Ovary (tissue), 3 donors: ENCODE results near the gene TINAG.

Experiments
- CTCF ChIP-seq, 3 donors: fragments of 450-650 bp in 2 of 3; fragments of 200-600 bp in 1 of 3; IDR thresholded peaks; one replicate each; pipeline versions ENCODE4 v1.5.1 to v1.8.0; 2016 to 2022; ENCODE audit warnings: antibody characterized with exemption in 3 of 3, mild to moderate bottlenecking in 1 of 3
- EP300 ChIP-seq: sonication (generic); formaldehyde crosslinking; IDR thresholded peaks from one replicate; pipeline ENCODE4 v1.6.1; 2017; ENCODE audit warnings: antibody characterized with exemption
- POLR2A ChIP-seq: fragments of 450-650 bp; IDR thresholded peaks from one replicate; pipeline ENCODE4 v1.6.1; 2017; ENCODE audit warnings: antibody characterized with exemption, mild to moderate bottlenecking, moderate library complexity
- donor health status: DM: no; HTN: no; CAD: no.

- TF ChIP-seq CTCF (IDR thresholded peaks at IDR 0.05) (no peak), POLR2A (no peak), EP300 (no peak)
These were observed 40.4 kb upstream of the TINAG start for GRCh38 chr6:54267798-54268197.
